Bronchial epithelial cell (primary cell): ENCODE results near the gene EIF2B5. TPM values are rescaled to one million over a fixed set of nuclear protein-coding genes. Genes with fewer than 3 reads are reported as not detected.

Source experiments
- DNase-seq: peaks from one replicate; pipeline ENCODE4 v3.0.0-alpha.2; 2010; ENCODE audit warnings: low read depth
- FAIRE-seq: peaks from 2 replicates; lab custom pipeline; 2011; peaks lifted over from hg19 to GRCh38; lab: Jason Lieb, UNC
- H3K27me3 ChIP-seq: 2 replicates; pipeline ENCODE4 v1.5.1; 2011; ENCODE audit warnings: low read length; ENCODE audit not compliant: control insufficient read depth, insufficient read depth
- H3K36me3 ChIP-seq: 2 replicates; pipeline ENCODE4 v1.5.1; 2011; ENCODE audit warnings: low read length; ENCODE audit not compliant: control insufficient read depth, insufficient read depth
- H3K4me3 ChIP-seq: 2 replicates; pipeline ENCODE4 v1.5.1; 2011; ENCODE audit warnings: mild to moderate bottlenecking, low read depth, low read length, control low read depth
- CTCF ChIP-seq: IDR thresholded peaks from 2 replicates; pipeline ENCODE4 v1.5.1; 2011; ENCODE audit warnings: mild to moderate bottlenecking, moderate library complexity, low read length, control low read depth, inconsistent platforms; ENCODE audit not compliant: insufficient read depth, severe bottlenecking
- total RNA-seq: library from RNA; depleted of rRNA; stranded (reverse); fragments of >200 nt; gene quantifications from 2 replicates; pipeline ENCODE4 v1.2.1, GENCODE V29; 2014

Gene EIF2B5
- total RNA-seq, 1 donor from 2014 or later: 46.1 TPM

GRCh38 chr3:184165543-184165942, 30.4 kb downstream of the EIF2B5 start:
- TF ChIP-seq CTCF: no peak
- peaks cover 28% of the 10 kb centered on the region for H3K36me3 ChIP-seq
- FAIRE-seq (peak; percentile 52), DNase-seq (no peak)
- H3K27me3 ChIP-seq: no peaks in the 10 kb centered on the region
- H3K4me3 ChIP-seq: no peak overlapping the region

- FAIRE-seq (no peak), DNase-seq (no peak)
- peaks cover 32% of the 10 kb centered on the region for H3K36me3 ChIP-seq
- no peak for TF ChIP-seq CTCF
- H3K4me3 ChIP-seq: no peak overlapping the region
- H3K27me3 ChIP-seq: no peaks in the 10 kb centered on the region
Measured at GRCh38 chr3:184166671-184167070, 31.5 kb downstream of the EIF2B5 start.

GRCh38 chr3:184167786-184168185, 32.6 kb downstream of the EIF2B5 start:
- no peak overlapping the region for H3K4me3 ChIP-seq
- no peak for TF ChIP-seq CTCF
- FAIRE-seq: no peak
- H3K36me3 ChIP-seq: peaks cover 32% of the 10 kb centered on the region
- H3K27me3 ChIP-seq: no peaks in the 10 kb centered on the region
- no peak for DNase-seq

DNA sequence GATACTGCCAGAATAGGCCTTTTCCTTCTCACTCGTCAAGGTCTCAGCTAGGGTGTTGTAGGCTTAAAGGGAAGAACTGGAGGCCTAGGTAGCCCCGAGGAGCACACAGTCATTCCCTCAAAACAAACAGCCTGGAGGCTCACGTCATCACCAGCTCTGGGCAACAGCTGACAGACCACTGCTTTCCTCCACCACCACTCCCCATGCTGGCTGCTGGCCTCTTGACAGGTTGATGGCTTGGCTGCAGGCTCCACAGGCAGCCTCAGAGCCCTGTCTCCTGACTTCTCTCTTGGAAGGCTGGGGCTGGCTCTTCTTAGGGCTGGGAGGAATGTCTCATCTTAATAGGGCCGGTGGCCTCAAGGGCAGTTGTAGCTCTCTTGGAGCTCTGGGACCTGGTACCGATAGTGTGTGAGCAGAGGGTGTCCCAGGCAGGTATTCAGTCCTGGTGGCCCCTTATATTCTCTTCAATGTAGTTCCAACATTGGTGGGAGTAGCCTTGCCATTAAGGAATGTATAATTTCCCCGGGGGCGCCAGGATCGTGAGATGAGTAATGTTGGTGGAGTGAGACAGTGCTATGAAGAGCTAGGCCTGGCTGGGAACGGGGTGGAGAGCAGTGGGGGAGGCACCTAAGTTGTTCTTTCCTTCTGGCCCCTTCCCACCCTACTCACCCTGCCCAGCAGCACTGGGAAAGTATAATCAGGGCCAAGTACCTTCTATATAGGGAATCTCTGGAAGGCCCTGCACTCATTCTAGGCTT, 33.4 kb downstream of the EIF2B5 start:
- Histone ChIP-seq H3K4me3 (no peak overlapping the region), H3K27me3 (no peaks in the 10 kb centered on the region), H3K36me3 (peaks cover 30% of the 10 kb centered on the region)
- DNase-seq: peak; percentile 49
- no peak for TF ChIP-seq CTCF
- FAIRE-seq: no peak

DNA sequence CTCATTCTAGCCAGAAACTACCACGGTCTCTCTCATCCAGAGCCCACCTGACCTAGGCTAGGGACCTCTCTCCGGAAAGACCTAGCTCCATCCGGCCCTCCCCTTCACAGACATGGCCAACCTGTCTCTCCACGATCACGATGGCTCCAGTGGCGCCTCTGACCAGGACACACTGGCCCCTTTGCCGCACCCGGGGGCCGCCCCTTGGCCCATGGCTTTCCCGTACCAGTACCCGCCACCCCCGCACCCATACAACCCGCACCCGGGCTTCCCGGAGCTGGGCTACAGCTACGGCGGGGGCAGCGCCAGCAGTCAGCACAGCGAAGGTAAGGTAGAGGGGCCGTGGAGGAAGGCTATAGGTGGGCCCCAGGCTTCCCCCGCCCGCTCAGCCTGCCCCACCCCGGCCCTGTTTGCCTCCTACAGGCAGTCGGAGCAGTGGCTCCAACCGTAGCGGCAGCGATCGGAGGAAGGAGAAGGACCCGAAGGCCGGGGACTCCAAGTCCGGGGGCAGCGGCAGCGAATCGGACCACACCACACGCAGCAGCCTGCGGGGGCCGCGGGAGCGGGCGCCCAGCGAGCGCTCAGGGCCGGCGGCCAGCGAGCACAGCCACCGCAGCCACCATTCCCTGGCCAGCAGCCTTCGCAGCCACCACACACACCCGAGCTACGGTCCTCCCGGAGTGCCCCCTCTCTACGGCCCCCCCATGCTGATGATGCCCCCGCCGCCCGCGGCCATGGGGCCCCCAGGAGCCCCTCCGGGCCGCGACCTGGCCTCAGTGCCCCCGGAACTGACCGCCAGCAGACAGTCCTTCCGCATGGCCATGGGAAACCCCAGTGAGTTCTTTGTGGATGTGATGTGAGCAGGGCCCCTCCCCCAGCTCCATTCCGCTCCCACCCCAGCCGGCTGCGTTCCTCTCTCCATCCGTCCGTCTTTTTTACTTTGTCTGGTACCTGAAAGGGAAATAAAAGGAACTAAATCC, 35.0 kb downstream of the EIF2B5 start:
- DNase-seq (no peak), FAIRE-seq (no peak)
- no peak overlapping the region for H3K4me3 ChIP-seq
- H3K36me3 ChIP-seq: peaks cover 22% of the 10 kb centered on the region
- no peak for TF ChIP-seq CTCF
- H3K27me3 ChIP-seq: no peaks in the 10 kb centered on the region
